NCI-H345 treated with DMSO at 0.1 percent for 48 hours (cell line): Measurements from ENCODE around the gene RNF8.
"Not testable (repeated sequence)": the region's sequence is repeated elsewhere in the genome, so short reads cannot be mapped to it uniquely, and the experiment has no call there.

Experiments used
- DNase-seq: peaks from one replicate; lab custom pipeline; 2025; ENCODE audit not compliant: unreplicated experiment; lab: John Stamatoyannopoulos, UW

RNF8 gene

GRCh38 chr6:37353761-37354525 lies at the start of gene RNF8:
RNF8 (plus strand) TSS chr6:37353983; CDS start chr6:37354165, 182 bp downstream.
- peak; percentile 83 for DNase-seq

GRCh38 chr6:37304766-37305165 lies 49.0 kb upstream of the RNF8 start:
- DNase-seq: no peak

GRCh38 chr6:37305841-37306425 lies 47.9 kb upstream of the RNF8 start:
- no peak for DNase-seq

GRCh38 chr6:37306624-37307222 lies 47.1 kb upstream of the RNF8 start:
- no peak for DNase-seq

GRCh38 chr6:37307484-37307883 lies 46.3 kb upstream of the RNF8 start:
- not testable (repeated sequence) for DNase-seq

GRCh38 chr6:37308069-37308815 lies 45.5 kb upstream of the RNF8 start:
- peak; percentile 60 for DNase-seq

- DNase-seq: no peak
Observed at GRCh38 chr6:37309046-37309445, 44.7 kb upstream of the RNF8 start.

GRCh38 chr6:37309692-37310091 lies 44.1 kb upstream of the RNF8 start:
- DNase-seq: no peak

- DNase-seq: no peak
Observed at GRCh38 chr6:37310966-37311365, 42.8 kb upstream of the RNF8 start.

GRCh38 chr6:37311741-37312473 lies 41.9 kb upstream of the RNF8 start:
- no peak for DNase-seq

GRCh38 chr6:37313723-37314486 lies 39.9 kb upstream of the RNF8 start:
- DNase-seq: no peak

GRCh38 chr6:37314487-37315156 lies 39.2 kb upstream of the RNF8 start:
- no peak for DNase-seq

GRCh38 chr6:37315157-37315515 lies 38.6 kb upstream of the RNF8 start:
- DNase-seq: no peak

GRCh38 chr6:37316071-37316470 lies 37.7 kb upstream of the RNF8 start:
- no peak for DNase-seq

- DNase-seq: no peak
Observed at GRCh38 chr6:37317312-37318038, 36.3 kb upstream of the RNF8 start.

- no peak for DNase-seq
Observed at GRCh38 chr6:37319156-37319555, 34.6 kb upstream of the RNF8 start.

GRCh38 chr6:37319856-37320480 lies 33.8 kb upstream of the RNF8 start:
- no peak for DNase-seq

GRCh38 chr6:37320646-37321045 lies 33.1 kb upstream of the RNF8 start:
- no peak for DNase-seq

- DNase-seq: no peak
Observed at GRCh38 chr6:37321101-37321500, 32.7 kb upstream of the RNF8 start.
